CD4-positive, alpha-beta T cell treated with Interleukin-21 for 1 hour (primary cell): Measurements from ENCODE around the gene HYI.

Experiments
- DNase-seq: peaks from one replicate; pipeline ENCODE4 v3.0.0-alpha.2; 2020

Gene HYI

GRCh38 chr1:43444151-43444828, 9.4 kb downstream of the HYI start:
- no peak for DNase-seq

GRCh38 chr1:43443197-43443946, 10.4 kb downstream of the HYI start:
- no peak for DNase-seq

GRCh38 chr1:43442756-43443155, 11.0 kb downstream of the HYI start:
- no peak for DNase-seq

- DNase-seq: no peak
Measured at GRCh38 chr1:43441894-43442637, 11.7 kb downstream of the HYI start.

- no peak for DNase-seq
Measured at GRCh38 chr1:43441166-43441893, 12.4 kb downstream of the HYI start.

- no peak for DNase-seq
Measured at GRCh38 chr1:43440358-43440757, 13.4 kb downstream of the HYI start.

GRCh38 chr1:43439781-43440180, 13.9 kb downstream of the HYI start:
- no peak for DNase-seq

GRCh38 chr1:43438953-43439581, 14.7 kb downstream of the HYI start:
- no peak for DNase-seq

- no peak for DNase-seq
Measured at GRCh38 chr1:43438576-43438952, 15.2 kb downstream of the HYI start.

- DNase-seq: no peak
Measured at GRCh38 chr1:43438006-43438405, 15.7 kb downstream of the HYI start.

GRCh38 chr1:43437031-43437973, 16.4 kb downstream of the HYI start:
- DNase-seq: no peak

GRCh38 chr1:43436371-43436770, 17.4 kb downstream of the HYI start:
- no peak for DNase-seq

- DNase-seq: no peak
Measured at GRCh38 chr1:43435146-43436145, 18.3 kb downstream of the HYI start.

- DNase-seq: no peak
Measured at GRCh38 chr1:43434256-43434655, 19.5 kb downstream of the HYI start.

GRCh38 chr1:43432907-43433306, 20.8 kb downstream of the HYI start:
- no peak for DNase-seq

- no peak for DNase-seq
Measured at GRCh38 chr1:43432171-43432860, 21.4 kb downstream of the HYI start.

- DNase-seq: no peak
Measured at GRCh38 chr1:43431676-43432075, 22.1 kb downstream of the HYI start.

- DNase-seq: no peak
Measured at GRCh38 chr1:43430831-43431230, 22.9 kb downstream of the HYI start.

GRCh38 chr1:43427941-43428340, 25.8 kb downstream of the HYI start:
- no peak for DNase-seq

GRCh38 chr1:43427524-43427923, 26.2 kb downstream of the HYI start:
- no peak for DNase-seq
